Activated CD4-positive, CD25-positive, alpha-beta regulatory T cell treated with anti-CD3 and anti-CD28 coated beads, Interleukin-2, amount 50 U/mL, for 24 hours (primary cell): ENCODE data around the gene RAB5B.
"Not testable (repeated sequence)": the region's sequence is repeated elsewhere in the genome, so short reads cannot be mapped to it uniquely, and the experiment has no call there.

Source experiments
- ATAC-seq, 2 donors: fragments of 150-1000 bp; cut with Tn5 transposase; one replicate each; pipeline ENCODE4 v1.10.0; 2021; ENCODE audit warnings: mild to moderate bottlenecking in 1 of 2, moderate library complexity in 1 of 2

RAB5B gene

DNA sequence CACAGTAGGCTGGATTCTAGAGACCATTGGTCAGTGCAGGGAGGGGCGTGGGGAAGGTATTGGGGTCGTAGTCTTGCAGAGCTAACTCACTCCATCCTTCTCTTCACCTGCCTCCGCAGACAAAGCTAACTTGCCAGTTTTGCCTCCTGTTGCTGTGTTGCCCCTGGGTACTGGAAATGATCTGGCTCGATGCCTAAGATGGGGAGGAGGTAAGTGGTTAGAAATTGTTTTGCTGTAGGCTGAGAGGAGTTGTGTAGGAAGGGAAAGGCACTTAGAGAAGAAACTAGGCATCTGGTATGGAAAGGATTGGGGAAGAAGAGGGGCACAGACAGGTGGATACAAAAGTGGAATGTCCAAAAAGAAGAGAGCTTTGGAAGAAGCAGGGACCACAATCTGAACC, 31.8 kb upstream of the RAB5B start:
- ATAC-seq: no peak

DNA sequence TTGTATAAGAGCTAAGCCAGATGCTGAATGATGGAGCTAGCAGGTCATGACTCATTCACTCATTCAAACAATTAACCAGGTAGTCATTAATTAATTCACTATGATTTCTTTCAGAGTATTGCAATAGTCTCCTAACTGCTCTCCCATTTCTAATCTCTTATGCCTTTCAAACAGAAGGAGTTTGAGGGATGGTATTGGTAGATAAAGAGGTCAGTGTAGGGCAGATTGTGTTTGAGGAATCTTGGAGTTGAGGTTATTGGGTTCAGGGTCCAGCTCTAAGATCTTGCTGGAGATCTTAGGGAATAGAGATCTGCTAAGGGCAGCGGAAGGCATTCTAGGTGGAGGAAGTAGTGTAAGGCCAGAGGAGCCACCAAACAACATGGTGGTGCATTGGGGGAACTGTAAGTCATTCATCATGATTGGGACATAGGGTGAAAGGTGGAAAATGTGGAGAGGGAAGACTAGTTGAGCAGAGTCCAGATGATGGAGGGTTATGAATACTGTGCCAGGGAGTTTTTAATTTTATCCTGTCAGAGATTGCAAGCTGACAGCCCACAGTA, 31.2 kb upstream of the RAB5B start:
- no peak for ATAC-seq

DNA sequence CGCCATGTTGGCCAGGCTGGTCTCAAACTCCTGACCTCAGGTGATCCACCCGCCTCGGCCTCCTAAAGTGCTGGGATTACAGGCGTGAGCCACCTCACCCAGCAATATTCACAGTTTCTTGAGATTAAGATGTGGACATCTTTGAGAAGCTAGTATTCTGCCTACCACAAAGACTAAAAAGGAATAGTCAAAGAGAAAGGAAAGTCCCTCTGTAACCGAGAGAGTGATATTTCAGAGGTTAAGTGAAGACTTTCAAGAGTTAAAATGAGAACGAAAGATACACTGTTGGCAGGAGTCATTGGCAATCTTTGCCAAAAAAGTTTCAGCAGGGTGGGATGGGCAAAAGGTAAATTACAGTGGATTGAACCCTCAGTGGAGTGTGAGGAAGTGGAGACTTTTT, 27.3 kb upstream of the RAB5B start:
- ATAC-seq: peak; percentile 41 to 72

DNA sequence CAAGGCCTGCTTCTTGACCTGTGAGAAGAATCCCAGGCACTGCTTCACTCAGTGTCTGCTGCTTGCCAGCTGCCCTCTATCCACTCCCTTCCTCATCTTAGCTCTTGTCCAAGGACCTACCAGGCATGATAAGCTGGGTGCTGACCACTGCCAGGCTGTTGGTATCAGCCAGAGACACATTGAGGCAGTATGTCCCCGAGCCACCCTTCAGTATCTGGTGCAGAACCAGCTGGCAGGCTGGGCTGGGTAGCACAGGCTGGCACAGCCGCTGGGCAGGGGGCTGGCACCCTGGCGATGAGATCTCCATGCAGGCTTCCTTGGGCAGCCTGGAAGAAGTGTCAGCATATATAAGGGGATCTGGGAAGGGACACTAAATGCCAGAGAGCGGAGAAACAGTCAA, 18.5 kb upstream of the RAB5B start:
- ATAC-seq: no peak

DNA sequence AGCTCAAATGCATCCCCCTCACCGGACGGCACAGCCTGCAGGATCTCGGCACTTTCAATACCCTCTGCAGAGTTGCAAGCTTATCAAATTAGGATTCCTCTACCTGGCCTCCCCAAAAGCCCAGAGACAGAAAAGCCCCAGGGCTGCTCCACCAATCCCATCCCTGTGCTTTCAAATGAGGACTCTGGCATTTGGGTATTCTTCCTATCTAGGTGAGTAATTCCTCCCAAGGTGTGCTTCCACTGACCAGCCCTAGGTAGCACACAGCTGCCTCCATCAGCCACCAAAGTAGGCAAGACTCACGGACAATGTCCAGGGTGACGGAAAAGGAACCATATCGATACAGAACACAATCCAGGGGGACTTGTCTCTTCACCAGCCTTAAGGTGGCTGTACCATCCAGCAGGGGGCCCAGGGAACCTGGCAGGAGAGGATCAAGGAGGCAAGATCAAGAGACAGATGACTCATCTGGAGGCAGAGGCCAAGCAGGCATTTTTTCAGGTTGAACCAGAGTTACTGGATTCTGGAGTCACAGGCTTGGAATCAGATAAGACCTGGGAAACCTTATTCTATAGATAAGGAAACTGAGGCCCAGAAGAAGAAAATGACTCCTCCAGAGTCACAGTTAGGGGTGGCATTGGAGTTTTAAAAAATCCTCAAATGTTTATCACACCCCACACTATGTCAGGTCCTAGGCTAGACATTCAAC, 17.9 kb upstream of the RAB5B start:
- ATAC-seq: peak; percentile 76 to 82

DNA sequence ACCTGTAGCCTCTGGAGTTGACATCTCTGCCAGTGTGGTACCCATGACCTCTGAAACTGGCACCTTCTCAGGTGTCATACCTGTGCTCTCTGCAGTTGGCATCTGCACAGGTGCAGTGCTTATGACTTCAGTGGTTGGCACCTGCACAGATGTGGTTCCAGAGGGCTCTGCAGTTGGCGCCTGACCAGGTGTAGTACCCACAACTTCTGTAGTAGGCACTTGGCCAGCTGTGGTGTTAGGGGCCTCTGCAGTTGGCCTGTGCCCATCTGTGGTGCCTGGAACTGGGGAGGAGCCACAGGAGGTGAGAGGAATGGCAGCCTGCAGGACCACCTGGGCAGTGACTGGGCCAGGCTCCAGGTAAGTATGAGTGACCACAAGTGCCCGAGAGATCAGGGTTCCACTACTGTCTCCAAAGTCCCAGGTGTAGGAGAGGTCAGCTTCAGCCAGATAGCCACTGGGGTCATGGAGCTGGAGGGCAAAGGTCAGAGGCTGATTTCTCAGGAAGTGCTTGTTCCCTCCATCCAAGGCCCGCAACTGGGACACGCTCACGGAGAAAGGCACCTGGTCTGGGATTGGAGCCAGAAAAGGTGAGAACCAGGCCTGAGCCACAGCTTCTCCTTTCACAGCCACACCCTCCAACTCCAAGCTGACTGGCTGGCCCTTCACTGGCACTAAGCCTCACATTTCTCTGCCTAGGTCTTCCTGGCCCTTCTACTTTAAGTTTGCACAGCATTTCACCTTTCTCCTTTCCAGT, 16.6 kb upstream of the RAB5B start:
- no peak for ATAC-seq

DNA sequence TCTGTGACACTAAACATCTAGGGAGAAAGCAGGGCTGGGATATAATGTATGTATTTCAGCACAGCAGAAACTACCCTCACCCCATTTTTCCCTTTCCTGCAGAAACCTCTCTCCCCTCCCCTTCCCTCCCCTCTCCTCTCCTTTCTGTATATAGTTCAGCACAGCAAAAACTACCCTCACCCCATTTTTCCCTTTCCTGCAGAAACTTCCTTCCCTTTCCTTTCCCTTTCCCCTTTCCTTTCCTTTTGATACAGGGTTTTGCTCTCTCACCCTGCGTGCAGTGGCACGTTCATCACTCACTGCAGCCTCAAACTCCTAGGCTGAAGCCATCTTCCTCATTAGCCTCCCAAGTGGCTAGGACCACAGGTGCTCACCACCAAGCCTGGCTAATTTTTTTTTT, 10.1 kb upstream of the RAB5B start:
- no peak for ATAC-seq

DNA sequence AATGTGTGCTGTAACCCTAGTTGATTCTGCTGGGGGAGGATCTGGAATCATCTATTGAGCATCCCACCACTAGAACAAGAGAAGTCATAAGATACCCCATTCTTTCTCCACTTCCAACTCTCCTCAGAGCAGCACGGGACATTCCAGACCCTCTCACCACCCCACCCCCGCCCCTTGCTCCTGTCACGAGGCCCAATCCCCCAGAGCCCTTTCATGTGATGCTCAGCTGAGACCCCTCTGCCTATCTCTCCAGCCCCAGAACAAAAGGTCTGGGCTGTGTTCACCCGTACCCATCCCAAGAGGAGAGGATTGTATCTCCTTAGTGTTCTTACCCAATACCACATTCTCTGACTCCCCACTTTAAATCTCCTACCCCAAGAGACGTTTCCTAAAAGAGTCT, 8.6 kb upstream of the RAB5B start:
- no peak for ATAC-seq

DNA sequence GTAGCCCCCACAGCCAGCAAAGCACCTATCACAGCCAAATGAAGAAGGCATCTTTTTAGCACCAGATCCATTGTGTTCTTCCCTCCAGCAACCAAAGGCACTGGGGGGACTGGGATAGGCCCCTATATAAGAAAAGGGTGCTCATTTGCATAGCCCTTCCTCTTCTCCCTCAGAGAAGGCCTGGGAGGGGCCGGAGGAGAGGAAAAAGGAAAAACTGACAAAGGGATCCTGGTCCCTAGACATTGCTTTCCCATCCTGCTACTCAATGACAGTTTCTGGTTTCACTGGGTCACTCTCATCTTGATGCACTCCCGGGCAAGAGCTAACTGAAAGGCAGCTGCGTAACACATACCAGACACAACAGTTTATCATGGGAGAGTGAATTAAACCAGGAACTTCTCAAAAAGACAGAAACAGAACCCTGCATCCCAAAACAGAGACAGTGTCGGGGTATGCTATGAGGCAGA, 7.9 kb upstream of the RAB5B start, which contains the start of gene PMEL:
PMEL (minus strand) TSS at position 102 of the 467 bp plus-strand sequence; CDS start at position 71, 31 bp downstream.
- no peak for ATAC-seq

DNA sequence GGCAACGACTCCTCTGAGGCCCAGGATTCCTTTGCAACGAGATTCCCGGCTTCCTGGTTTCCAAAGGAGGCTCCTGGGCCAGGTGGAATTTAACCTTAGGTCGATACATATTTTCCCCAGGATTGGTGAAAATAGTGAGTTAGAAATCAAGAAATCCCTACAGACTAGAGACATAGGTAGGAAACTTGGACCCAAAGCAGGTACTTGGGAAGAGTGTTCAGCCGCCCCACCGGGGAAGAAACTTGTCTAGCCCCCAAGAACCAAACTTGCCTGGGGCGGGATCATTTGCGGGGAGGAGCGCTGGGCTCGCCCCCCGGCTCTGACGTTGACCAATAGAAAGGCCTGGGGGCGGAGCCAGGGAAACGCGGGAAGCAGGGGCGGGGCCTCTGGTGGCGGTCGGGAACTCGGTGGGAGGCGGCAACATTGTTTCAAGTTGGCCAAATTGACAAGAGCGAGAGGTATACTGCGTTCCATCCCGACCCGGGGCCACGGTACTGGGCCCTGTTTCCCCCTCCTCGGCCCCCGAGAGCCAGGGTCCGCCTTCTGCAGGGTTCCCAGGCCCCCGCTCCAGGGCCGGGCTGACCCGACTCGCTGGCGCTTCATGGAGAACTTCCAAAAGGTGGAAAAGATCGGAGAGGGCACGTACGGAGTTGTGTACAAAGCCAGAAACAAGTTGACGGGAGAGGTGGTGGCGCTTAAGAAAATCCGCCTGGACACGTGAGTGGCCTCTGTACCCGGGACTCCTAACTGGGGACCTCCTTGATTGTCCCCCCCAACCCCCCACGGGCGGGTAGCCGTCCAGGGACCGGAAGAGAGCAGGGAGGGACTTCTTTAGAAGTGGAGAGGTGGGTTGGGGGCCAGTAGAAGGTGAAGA, 7.2 kb upstream of the RAB5B start, which contains the start of gene CDK2:
CDK2 (plus strand) TSS at position 423 of the 874 bp plus-strand sequence; CDS start at position 602, 179 bp downstream.
- ATAC-seq: peak; percentile 95 to 96

DNA sequence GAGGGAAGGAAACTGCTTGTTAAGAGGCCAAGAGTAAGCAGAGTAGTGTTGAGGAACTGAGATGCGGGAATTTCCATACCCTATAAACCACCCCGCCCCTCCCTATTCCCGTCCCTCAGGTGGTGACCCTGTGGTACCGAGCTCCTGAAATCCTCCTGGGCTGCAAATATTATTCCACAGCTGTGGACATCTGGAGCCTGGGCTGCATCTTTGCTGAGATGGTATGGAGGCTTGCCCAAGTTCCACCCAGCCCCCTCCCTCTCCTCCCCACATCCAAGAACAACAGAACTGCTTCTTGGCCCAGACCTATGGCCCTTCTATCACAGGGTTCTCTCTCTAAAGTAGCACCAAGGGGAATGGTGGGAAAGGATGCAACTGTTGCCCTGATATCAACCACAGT, 4.5 kb upstream of the RAB5B start:
- no peak for ATAC-seq

DNA sequence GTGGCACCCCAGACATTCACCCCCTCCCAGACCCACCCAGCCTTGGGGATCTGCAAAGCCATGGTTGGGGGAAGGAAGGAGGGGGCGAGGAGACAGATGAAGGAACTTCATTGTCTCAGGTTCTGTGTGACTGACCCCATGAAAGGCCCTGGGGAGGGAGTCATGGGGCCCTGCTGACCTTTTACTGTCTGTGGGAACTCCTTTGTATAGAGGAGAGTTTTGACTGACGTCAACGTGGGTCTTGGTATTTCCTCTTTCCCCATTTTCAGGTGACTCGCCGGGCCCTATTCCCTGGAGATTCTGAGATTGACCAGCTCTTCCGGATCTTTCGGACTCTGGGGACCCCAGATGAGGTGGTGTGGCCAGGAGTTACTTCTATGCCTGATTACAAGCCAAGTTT, 3.1 kb upstream of the RAB5B start:
- no peak for ATAC-seq

DNA sequence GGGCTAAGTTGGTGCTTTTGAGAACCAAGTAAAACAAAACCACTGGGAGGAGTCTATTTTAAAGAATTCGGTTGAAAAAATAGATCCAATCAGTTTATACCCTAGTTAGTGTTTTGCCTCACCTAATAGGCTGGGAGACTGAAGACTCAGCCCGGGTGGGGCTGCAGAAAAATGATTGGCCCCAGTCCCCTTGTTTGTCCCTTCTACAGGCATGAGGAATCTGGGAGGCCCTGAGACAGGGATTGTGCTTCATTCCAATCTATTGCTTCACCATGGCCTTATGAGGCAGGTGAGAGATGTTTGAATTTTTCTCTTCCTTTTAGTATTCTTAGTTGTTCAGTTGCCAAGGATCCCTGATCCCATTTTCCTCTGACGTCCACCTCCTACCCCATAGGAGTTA, 1.8 kb upstream of the RAB5B start:
- ATAC-seq: no peak

DNA sequence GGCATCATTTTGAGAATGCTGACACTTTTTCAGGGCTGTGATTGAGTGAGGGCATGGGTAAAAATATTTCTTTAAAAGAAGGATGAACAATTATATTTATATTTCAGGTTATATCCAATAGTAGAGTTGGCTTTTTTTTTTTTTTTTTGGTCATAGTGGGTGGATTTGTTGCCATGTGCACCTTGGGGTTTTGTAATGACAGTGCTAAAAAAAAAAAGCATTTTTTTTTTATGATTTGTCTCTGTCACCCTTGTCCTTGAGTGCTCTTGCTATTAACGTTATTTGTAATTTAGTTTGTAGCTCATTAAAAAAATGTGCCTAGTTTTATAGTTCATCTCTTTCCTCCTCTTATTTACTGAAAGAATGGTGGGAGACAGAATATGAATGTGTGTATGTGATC, 1.4 kb upstream of the RAB5B start:
- no peak for ATAC-seq

DNA sequence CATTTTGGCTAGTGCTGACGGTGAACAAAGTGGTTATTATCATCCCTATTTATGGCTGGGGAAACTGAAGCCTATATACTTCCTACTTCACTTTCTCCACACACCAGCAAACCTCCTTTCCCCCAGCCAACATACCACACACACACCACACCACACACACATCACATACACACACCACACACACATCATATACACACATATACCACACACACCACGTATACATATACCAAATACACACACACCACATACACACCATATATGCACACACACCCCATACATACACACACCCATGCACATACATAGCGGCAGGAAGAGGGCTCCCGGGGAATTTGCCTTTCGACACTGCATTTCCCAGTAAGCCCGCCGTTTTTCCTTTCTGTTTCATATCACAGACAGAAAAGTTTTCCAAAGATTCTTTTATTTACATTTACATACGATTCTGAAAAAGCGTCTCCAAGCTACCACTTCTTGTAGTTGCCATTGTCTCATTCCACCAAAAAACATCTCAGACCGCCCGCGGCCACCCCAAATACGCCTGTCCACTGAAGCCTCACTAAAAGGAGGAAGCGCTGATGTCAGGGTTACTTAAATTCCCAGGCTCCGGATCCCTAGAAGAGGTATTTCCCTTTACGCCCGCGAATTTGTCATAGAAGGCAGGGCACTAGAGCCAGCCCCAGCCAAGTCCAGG, 823 bp upstream of the RAB5B start:
- ATAC-seq: no peak

DNA sequence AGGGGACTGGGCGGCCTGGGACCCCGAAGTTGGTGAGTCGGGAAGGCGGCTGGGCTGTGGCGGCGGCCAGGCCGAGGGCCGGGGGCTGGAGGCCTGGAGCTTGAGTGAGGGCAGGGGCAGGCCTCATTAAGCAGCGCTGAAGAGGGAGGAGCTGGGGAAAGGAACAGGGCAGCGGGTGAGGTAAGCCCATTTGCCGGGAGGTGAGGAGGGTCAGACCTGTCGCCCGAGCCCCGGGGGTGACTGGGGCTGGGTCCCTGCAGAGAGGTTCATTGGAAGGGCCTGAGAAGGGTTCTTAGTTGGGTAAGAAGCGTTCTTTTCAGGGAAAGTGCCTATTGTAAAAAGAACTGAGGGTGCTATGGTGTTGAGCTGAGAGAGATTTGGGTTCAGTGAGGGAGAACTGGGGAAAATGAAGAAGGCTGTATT, 441 bp downstream of the RAB5B start:
- ATAC-seq: peak; percentile 9 to 12

DNA sequence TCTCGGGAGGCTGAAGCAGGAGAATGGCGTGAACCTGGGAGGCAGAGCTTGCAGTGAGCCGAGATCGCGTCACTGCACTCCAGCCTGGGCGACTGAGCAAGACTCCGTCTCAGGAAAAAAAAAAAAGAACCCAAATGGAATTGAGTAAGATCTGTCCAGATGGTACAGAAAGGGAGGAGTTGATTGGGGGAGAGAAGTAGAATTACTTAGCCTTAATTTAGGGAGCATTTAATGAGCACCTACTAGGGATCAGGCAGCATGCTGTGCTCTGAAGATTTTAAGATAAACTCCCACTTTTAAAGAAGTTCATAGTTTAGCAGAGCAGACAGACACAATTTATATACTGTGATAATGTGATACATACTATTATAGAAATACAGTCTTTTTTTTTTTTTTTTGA, 4.5 kb downstream of the RAB5B start:
- no peak for ATAC-seq

DNA sequence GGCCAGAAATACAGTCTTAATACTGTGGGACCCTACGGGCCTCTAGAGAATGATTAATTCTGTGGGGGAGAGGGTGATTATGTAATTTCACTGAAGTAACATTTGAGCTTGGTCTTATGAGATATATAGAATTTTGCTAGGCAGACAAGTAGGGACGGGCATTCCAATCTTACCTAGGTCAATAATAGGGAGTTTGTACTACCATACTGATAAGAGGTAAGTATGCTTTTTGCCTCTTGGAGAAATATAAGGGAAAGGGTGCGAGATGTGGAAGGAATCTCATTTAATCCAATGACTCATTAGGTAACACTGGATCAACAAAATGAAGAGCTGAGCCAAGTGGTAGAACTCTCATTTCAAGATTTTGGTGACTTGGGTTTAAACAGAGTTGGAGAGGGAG, 5.2 kb downstream of the RAB5B start:
- ATAC-seq: no peak

DNA sequence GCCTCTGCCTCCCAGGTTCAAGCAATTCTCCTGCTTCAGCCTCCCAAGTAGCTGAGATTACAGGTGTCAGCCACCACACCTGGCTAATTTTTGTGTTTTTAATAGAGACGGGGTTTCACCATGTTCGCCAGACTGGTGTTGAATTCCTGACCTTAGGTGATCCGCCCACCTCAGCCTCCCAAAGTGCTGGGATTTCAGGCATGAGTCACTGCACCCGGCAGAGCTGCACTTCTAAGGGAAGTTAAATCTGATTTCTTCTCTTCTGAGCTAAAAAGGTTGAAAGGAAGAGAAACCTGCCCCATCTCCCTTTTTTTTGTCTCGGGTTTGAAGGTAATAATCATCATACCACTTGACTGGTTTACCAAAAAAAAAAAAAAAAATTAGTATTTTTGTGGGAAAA, 8.0 kb downstream of the RAB5B start:
- not testable (repeated sequence) for ATAC-seq

DNA sequence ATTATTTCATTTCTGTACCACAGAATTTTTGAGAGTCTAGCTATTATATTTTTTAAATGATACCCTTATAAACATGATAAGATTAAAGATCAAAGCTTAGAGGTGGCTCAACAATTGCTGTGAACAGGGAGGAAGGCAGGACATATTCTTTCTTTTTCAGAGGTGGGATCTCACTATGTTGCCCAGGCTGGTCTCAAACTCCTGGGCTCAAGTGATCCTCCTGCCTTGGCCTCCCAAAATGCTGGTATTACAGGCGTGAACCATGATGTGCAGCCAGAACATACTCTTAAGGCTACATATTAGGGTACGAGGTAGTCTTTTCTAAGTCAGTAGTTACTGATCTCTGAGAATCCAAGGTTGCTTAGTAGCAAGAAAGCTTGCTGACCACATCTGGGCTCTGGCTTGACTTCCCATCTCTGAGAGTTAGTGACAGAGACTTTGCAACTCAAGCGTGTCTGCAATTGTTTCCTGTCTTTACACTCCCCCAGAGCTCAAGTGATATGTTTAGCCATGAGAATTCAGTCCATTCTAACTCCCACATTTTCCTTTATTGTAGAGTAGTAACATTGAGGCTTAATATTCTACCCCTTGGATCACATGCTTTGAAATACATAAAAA, 8.6 kb downstream of the RAB5B start:
- ATAC-seq: no peak

DNA sequence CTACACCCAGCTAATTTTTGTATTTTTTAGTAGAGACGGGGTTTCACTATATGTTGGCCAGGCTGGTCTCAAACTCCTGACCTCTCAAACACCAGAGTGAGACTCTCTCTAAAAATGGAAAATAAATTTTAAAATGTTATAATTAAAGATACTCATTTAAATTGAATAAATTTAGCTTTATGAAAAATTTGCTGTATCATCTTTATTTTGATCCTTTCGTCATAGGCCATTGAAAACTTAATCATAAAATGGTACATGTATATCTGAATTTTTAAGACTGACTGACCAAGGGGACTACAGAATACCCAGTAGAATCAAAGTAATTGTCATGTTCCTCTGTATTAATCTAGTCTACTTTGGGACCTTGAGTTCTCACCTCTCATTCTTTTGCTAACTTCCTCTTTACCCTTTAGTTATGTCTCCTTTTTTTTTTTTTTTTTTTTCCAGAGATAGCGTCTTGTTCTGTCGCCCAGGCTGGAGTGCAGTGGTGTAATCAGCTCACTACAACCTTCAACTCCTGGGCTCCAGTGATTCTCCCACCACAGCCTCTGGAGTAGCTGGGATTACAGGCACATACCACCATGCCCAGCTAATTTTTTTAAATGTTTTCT, 9.5 kb downstream of the RAB5B start:
- ATAC-seq: no peak
